ENCODE results near the gene PRKAR1B.

- TF ChIP-seq CTCF (IDR thresholded peaks at IDR 0.05): no peak
- TF ChIP-seq POLR2A (IDR thresholded peaks at IDR 0.05): no peak
These were observed 20.1 kb upstream of the PRKAR1B start for GRCh38 chr7:747186-747585.
